ENCODE data around the gene MEIKIN. TPM values are rescaled to one million over a fixed set of nuclear protein-coding genes. Genes with fewer than 3 reads are reported as not detected.

Gene MEIKIN
- total and polyA plus RNA-seq, 2 donors (not counting 3 experiments of a cell fraction or from before 2014, with no cell fraction given), result not detected

DNA sequence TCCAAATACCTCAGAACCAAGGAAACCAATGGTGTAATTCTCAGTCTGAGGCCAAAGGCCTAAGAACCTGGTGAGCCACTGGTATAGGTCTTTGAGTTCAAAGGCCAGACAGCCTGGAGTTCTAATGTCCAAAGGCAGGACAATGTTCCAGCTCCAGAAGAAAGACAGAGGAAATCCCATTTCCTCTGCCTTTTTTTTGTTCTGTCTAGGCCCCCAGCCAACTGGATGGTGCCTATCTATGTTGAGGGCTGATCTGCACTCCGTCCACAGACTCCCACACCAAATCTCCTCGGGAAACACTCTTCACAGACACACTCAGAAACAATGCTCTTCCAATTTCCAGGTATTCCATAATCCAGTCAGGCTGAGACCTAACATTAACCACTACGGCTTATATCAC, 178.8 kb downstream of the MEIKIN start:
- dilution Hi-C loops (cut with MboI; ENCODE audit: extremely low pct_ligation_motif_present, low sequenced_read_pairs), result no loop called here
- TF ChIP-seq, protein P1, sequence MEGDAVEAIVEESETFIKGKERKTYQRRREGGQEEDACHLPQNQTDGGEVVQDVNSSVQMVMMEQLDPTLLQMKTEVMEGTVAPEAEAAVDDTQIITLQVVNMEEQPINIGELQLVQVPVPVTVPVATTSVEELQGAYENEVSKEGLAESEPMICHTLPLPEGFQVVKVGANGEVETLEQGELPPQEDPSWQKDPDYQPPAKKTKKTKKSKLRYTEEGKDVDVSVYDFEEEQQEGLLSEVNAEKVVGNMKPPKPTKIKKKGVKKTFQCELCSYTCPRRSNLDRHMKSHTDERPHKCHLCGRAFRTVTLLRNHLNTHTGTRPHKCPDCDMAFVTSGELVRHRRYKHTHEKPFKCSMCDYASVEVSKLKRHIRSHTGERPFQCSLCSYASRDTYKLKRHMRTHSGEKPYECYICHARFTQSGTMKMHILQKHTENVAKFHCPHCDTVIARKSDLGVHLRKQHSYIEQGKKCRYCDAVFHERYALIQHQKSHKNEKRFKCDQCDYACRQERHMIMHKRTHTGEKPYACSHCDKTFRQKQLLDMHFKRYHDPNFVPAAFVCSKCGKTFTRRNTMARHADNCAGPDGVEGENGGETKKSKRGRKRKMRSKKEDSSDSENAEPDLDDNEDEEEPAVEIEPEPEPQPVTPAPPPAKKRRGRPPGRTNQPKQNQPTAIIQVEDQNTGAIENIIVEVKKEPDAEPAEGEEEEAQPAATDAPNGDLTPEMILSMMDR (IDR thresholded peaks at IDR 0.05; ENCODE audit: extremely low read depth in 1 of 2, insufficient read depth in 1 of 2, low read depth in 1 of 2, low read length in 2 of 2), result no peak
- TF ChIP-seq EZH2 (IDR thresholded peaks at IDR 0.05; ENCODE audit: borderline replicate concordance, low read depth, low read length, severe bottlenecking) (no peak), JUN (IDR thresholded peaks at IDR 0.05; ENCODE audit: borderline replicate concordance, insufficient read depth, insufficient read length, low read depth) (no peak), POLR2AphosphoS5 (IDR thresholded peaks at IDR 0.05; ENCODE audit: insufficient read depth, low read depth, low read length) (no peak), MAX (IDR thresholded peaks at IDR 0.05; ENCODE audit: insufficient read depth, insufficient read length) (no peak), FOS (IDR thresholded peaks at IDR 0.05; ENCODE audit: borderline replicate concordance, insufficient read depth, low read length) (no peak), GATA2 (IDR thresholded peaks at IDR 0.05; ENCODE audit: insufficient read depth, insufficient read length, low read depth, low read length) (no peak), POLR2A (IDR thresholded peaks at IDR 0.05; ENCODE audit: low read depth, low read length) (no peak), MYC (IDR thresholded peaks at IDR 0.05; ENCODE audit: low read depth, low read length) (no peak)
- H3K27ac ChIP-seq (ENCODE audit: insufficient read depth, low read depth, low read length), result no peak overlapping the region
- H3K4me1 ChIP-seq (ENCODE audit: control insufficient read depth, extremely low read depth, insufficient read depth, low read length), result peaks cover 4% of the 10 kb centered on the region
- POLR2A ChIA-PET, result no interaction called here
- peaks cover 3% of the 10 kb centered on the region for H4K20me1 ChIP-seq (replicated peaks; ENCODE audit: control insufficient read depth, extremely low read depth, insufficient read depth, low read length)
- H3K27me3 ChIP-seq (ENCODE audit: control insufficient read depth in 2 of 2, insufficient read depth in 2 of 2, low read length in 2 of 2), result no peaks in the 10 kb centered on the region
- CTCF ChIA-PET, result no interaction called here
- no peaks in the 10 kb centered on the region for H3K9me1 ChIP-seq (replicated peaks; ENCODE audit: control insufficient read depth, extremely low read depth, insufficient read depth, low read length)
- FAIRE-seq (no peak), DNase-seq (ENCODE audit: low read depth, low spot score) (peak; percentile 28)
- no peaks in the 10 kb centered on the region for H3K36me3 ChIP-seq (ENCODE audit: control insufficient read depth in 2 of 2, extremely low read depth in 1 of 2, insufficient read depth in 2 of 2, low read length in 2 of 2)
- H3K9ac ChIP-seq (replicated peaks; ENCODE audit: extremely low read depth, insufficient read depth, low read length), result no peak overlapping the region
- H3K79me2 ChIP-seq (ENCODE audit: control insufficient read depth, insufficient read depth, low read length), result peaks cover 90% of the 10 kb centered on the region
- no peak overlapping the region for H2AFZ ChIP-seq (ENCODE audit: low read depth, low read length)
- BruUV-seq (replicated peaks), result no TSS peak
- no peak overlapping the region for H3K4me3 ChIP-seq (replicated peaks in 1 of 3; ENCODE audit: insufficient read depth in 1 of 3, low read depth in 1 of 3, low read length in 3 of 3)
- H3K4me2 ChIP-seq (ENCODE audit: insufficient read depth, low read length), result no peak overlapping the region
- H3K9me3 ChIP-seq (replicated peaks; ENCODE audit: control insufficient read depth, insufficient read depth, low read length), result no peaks in the 10 kb centered on the region
- intact Hi-C loops (cut with micrococcal nuclease), result no loop called here

Data from endothelial cell of umbilical vein (primary cell).